NCI-H82 treated with DMSO at 0.1 percent for 48 hours (cell line): ENCODE results near the gene RGS12.

Experiments
- DNase-seq: peaks from one replicate; lab custom pipeline; 2025; ENCODE audit not compliant: unreplicated experiment; lab: John Stamatoyannopoulos, UW

RGS12 gene

DNA sequence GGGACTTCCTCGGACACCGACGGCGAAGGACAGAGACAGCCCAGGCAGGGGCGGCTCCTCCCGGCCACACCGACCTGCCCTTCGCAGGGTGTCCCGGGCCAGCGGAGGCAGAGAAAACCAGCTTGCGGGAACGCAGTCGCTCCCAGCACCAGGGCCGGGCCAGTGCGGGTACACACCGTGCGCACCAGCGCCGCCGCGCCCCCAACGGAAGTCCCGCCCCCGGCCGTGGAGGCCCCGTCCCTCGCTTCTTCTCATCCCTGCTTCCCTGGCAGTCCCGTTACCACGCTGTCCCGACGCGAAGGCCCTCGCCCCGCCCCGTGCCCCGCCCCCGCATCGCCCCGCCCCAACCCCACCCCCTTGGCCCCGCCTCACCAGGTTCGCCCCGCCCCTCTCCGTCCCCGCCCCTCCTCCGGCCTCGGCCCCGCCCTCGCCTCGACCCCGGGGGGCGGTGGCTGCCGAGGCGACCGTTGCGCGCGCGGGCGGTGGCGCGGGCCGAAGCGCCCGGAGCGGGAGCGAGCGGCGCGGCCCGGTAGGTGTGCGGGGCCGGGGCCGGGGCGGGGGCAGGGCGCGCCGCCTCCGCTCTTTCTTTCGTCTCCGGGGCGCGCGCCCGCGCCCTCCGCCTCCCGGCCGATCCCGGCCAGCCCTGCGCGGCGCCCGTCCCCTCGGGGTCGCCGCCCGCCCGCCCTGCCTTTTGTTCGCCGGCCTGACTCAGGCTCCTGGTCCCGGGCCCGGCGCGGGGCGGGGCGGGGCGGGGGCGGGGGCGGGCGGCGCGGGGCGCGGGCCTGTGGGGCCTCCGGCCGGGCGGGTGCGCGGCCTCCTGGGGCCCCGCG, at the start of gene RGS12:
TSS of gene RGS12 (plus strand) at position 451 of the 830 bp plus-strand sequence. CDS start 23,150 bp downstream, outside the sequence.
- DNase-seq: peak; percentile 65

- no peak for DNase-seq
These were observed 49.6 kb upstream of the RGS12 start for GRCh38 chr4:3243136-3243780.

- no peak for DNase-seq
These were observed 48.8 kb upstream of the RGS12 start for GRCh38 chr4:3244002-3244401.

- no peak for DNase-seq
These were observed 48.1 kb upstream of the RGS12 start for GRCh38 chr4:3244747-3245146.

- DNase-seq: no peak
These were observed 47.1 kb upstream of the RGS12 start for GRCh38 chr4:3245676-3246075.

DNA sequence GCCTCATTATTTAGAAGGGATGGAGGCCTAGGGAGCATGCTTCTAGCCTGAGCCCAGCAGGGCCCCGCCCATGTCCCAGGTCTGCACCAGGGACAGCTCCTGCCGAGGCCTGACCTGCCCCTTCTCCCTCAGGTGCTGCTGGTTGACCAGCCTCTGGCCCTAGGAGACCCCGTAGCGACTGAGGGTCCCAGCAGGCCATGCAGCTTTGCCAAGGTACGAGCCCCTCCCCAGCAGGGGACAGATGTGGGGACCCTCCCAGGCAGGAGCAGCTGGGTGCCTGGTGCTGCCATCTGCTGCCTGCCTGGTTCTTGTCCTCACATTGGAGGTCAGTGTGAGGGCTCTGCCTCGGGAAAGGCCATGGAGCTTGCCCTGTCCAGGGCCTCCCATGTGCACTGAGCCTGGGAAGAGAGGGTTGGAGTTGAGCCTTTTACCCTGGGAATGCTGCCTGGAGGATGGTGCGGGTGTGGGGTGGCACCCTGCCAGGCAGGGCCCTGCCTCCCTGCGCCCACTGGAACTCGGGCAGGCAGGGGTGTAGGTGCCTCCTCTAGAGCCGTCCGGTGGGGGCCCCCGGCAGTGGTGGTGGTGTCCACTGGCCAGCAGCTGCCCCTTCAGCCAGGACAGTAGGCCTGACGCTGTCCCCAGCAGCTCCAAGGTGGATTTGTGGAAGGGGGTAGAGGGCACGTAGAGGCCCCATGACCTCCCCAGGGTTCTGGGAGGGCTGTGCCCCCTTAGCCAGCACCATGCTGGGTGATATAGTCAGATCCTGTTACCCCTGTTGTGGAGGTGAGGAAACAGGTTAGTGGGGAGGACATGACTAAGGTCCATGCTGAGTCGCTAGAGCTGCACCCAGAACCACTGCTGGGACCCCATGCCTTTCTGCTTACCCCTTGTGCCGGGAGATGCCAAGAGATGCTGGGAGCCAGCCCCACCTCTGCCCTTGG, 46.1 kb upstream of the RGS12 start:
- DNase-seq: no peak

DNA sequence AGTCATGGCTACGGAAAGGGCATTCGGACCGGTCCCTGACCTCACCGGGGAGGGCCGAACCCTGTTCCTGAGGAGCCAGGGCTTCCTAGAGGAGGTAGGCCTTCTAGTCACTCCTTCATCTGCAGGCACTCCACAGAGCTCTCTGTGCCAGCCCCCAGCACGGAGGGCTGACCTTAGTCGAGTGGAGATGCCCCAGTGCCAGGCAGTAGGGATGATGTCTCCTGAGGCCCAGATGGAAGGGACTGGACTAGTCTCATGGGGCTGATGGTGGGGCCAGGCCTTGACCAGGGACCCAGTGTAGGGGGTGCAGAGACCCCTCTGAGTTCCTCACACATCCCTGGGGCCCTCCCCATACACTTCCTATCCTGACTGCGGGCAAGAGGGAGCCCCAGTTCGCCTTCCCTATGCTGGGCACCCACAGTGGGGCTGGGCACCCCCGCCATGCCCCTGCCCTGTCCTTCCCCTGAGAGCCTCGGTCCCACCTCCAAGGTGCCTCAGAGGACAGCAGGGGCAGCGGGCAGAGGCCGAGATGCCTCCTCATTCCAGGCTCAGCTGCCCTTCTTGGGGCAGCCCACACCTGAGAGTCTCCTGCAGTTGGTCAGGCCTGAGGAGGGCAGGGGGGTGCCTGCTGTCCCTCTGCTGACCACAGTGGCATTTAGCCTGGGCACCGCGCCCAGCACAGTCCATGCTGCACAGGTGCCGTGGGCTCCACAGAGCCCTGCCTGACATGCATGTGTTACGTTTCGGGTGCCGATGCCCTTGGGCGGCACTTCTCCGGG, 45.2 kb upstream of the RGS12 start:
- DNase-seq: no peak

DNA sequence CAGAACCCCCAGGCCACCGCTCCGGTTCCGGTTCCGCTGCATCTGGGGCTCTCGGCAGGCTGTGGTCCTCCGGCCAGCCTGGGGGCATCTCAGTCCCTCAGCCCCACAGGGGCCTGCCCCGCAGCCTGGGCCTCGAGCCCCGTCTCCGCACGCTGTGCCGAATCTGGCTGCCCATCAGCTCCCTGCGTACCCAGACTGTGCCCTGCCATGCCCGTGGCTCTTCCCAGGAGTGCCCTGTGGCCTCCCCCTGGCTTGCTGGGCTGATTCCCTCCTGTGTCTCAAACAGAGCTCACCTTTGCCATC, 44.7 kb upstream of the RGS12 start:
- DNase-seq: no peak

DNA sequence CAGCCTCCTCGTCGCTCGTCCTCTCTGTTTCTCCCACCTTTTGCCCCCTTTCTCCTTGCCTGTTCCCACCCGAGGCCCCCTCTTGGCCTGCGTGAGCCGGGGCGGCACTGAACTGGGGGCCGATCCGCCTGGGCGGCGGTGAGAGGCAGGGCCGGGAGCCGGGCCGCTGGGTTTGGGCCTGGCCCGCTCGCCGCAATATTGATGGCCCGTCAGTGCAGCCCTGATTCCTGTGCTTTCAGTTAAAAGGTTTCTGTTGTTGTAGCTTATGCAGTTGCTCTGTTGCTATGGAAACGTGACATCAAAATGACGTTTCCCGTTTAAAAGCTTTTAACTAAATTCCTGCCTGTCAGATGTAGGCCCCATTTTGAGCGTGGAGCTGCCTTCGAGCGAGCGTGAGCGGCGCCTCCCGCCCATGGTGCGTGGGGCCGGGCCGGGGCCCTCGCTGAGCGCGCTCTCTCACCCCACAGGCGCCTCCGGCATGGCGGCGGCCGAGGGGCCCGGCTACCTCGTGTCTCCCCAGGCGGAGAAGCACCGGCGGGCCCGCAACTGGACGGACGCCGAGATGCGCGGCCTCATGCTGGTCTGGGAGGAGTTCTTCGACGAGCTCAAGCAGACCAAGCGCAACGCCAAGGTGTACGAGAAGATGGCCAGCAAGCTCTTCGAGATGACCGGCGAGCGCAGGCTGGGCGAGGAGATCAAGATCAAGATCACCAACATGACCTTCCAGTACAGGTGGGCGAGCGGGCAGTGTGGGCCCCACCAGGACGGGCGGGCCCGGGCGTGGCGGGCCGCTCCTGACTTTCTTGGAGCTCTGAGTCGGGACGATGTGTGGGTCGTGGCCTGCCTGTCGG, 43.8 kb upstream of the RGS12 start, which contains the start of gene MSANTD1:
TSS of gene MSANTD1 (plus strand) at position 349 of the 851 bp plus-strand sequence. CDS start at position 413, 64 bp downstream.
- no peak for DNase-seq

- no peak for DNase-seq
These were observed 42.9 kb upstream of the RGS12 start for GRCh38 chr4:3249711-3250437.

- DNase-seq: no peak
These were observed 42.3 kb upstream of the RGS12 start for GRCh38 chr4:3250438-3250955.

- DNase-seq: no peak
These were observed 41.7 kb upstream of the RGS12 start for GRCh38 chr4:3250956-3251690.

DNA sequence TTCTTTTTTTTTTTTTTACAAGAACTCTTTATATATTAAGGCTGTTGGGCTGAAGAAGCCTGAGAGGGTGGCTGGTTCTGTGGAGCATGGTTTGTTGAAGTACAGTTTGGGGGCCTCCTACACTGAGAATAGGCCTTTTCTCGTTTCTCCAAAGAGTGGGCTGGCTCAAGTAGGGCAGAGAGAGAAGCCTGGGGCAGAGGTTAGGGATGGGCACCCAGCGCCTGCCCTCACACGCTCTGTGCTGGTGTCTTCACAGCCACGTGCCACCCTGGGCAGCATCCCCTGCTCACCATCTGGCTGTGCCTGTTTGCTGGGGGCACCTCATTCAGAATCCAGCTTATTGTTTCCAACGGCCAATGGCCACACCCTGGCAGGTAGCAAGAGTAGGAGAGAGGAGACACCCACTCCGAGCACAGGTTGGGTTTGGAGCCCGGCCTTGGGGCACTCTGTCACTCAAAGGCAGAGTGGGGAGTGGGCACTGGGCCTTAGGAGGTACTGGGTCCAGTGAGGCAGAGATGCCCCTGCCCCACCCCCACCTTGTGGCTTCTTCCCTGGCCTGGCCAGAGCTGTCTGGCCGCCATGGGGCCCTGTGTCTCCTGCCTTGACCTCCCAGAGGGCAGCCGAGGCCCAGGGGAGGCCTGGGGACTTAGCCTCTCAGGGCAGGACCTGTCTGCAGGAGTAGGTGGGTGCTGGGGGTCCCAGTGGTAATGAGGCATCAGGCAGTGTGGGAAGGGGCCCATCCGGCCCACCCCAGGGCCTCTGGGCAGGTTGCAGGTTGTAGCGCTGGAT, 40.9 kb upstream of the RGS12 start:
- no peak for DNase-seq

DNA sequence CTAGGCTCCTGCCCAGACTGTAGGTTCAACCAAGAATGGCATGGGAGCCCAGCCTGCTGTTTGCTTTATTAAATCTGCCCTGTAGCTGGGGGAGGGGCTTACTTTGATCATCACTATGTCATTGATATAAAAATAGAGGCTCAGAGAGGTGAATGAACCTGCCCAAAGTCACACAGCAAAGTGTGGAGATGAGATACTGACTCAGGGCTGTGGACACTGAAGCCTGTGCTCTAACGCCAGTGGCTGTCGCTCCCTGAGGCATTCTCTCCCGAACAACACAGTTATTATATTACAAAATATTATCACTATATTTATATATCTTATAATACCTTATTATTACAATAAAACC, 40.4 kb upstream of the RGS12 start:
- no peak for DNase-seq

DNA sequence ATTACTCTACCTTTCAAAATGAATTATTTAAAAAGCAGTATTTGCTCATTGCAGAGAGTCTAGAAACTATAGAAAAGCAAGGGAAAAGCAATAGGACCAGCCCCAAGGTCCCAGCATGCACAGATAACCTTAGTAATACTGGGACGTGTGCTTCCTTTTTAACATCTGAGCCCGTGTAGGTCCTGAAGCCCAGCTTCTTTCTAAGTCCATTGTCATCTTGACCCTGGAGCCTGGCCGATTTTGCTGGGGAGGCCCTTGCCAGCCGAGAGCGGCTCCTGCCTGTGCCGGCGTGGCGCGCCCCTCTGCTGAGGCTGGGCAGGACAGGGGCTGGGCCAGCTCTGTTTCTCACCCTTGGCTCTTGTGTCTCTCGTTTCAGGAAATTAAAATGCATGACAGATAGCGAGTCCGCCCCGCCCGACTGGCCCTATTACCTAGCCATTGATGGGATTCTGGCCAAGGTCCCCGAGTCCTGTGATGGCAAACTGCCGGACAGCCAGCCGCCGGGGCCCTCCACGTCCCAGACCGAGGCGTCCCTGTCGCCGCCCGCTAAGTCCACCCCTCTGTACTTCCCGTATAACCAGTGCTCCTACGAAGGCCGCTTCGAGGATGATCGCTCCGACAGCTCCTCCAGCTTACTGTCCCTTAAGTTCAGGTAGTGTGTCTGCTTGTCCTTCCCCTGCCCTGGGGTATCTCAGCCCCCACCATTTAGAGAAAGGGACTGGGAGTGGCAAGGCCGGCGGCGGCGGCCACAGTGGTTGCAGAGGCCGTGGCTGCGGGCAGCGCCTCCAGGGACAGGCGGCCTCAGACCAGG, 39.8 kb upstream of the RGS12 start:
- DNase-seq: no peak

- DNase-seq: no peak
These were observed 39.0 kb upstream of the RGS12 start for GRCh38 chr4:3253808-3254207.
